DMS53 (cell line): Measurements from ENCODE around the gene POLR3H.

Experiments used
- DNase-seq: peaks from one replicate; lab custom pipeline; 2025; lab: John Stamatoyannopoulos, UW

POLR3H gene

DNA sequence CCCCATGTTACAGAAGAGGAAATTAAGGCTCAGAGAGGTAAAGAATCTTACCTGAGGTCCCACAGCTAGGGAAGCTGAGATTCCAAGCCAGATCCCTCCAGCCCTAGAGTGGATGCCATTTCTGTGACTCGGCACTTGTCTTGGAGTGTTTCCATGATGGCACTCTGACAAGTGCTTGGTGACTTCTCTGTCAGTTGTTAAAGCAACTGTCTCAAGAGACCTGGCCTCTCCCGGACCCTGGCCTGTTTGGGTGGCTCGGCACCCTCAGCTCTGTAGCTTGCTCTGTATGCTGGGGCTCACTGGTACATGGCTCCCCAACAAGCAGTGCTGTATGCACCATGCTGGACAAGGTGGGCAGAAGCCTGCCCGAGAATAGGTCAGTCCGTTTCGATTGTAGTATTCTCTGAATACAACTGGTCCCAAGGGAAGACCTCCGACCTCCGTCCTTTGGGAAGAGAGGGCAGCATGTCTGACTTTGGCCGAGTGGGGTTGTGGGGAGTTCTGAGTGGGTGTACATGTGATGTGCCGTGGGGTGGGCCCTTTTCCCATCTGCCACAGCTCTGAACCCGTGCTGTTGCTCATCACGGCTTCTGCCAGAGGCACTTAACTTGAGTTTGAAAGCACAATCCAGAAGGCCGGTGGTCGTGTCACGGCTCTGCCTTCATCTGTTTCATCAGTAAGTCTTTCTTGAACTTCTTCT is 63.0 kb downstream of the POLR3H start:
- peak; percentile 2 for DNase-seq

DNA sequence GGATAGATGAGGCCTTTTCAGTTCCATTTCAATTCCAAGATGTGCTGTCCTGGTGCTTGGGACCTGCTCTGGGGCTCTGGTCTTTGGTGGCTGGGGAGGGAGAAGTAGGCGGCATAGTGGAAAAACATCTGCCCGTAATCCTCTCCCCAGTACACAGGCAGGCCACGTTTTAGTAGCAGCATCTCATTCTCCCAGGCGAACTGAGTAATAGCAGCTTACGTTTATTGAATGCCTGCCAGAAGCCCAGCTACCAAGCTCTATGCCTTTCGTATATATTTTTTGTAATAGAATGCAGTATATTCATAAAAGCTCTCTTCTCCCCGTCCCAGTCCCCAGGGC is 63.9 kb downstream of the POLR3H start:
- no peak for DNase-seq

DNA sequence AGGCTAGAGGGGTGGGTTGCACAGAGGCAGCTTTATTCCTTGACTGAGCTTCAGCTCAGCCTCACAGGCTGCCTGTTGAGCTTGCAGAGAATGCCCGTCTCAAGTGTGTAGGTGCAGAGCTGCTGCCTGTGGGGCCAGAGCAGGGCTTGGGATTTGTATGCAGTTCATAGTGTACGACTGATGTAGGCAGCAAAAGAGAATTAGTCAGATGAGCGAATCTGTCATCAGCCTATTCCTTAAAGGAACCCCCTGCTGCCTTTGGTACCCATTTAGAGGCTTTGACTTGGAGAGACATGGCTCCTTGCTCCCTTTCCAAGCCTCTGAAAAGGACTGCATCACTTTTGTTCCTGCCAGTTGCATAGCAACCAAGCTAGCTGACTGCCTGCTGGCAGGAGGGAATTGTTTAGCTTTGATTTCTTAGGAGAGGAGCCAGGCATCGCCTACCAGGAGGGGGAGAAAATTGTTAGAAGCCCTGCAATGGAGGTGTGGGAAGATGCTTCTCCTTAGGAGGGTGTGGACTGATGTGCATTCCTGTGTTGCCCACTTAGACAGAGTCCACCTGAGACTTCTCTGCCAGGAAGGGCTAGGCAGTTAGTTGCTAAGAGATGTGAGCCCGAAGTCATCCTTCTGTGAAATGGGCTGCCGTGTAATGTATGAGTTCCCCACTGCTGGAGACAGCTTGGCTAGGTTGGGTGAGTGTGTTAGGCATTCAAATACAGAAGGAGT is 64.4 kb downstream of the POLR3H start:
- peak; percentile 5 for DNase-seq

- no peak for DNase-seq
These were observed 65.3 kb downstream of the POLR3H start for GRCh38 chr22:41478891-41479521.

- DNase-seq: no peak
These were observed 65.8 kb downstream of the POLR3H start for GRCh38 chr22:41478473-41478872.
